OCI-LY7 (cell line): ENCODE data around the gene ALK.

Experiments
- CTCF ChIP-seq: fragments of 200-600 bp; sonication (generic); conservative IDR thresholded peaks from 2 replicates; pipeline ENCODE4 v1.5.1; 2014; ENCODE audit warnings: mild to moderate bottlenecking, antibody characterized with exemption, low read length, moderate library complexity, mixed read lengths
- EZH2phosphoT487 ChIP-seq: fragments of 200-600 bp; sonication (generic); IDR thresholded peaks from 2 replicates; pipeline ENCODE4 v1.6.1; 2018; ENCODE audit warnings: low read depth, borderline replicate concordance, mild to moderate bottlenecking, mixed run types, antibody characterized with exemption, low read length, moderate library complexity, mixed read lengths

DNA sequence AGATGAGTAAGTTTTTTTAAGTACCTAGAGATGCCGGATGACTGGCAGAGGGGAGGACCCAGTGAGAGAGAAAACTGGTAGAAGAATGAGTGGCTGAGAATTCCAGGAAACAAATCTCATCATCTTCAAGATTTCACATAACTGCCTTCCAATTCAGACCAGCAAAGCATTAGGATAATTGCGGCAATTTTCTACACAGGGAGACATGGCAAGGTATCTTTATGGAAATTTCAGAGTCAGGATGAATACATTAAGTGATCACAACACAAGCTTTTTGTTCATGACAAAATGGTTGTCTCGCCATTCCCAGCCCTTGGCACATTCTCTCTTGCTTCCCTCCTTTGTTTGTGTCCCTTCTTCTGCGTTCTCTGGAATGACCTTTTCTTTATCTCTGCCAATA is 82.1 kb downstream of the ALK start:
- TF ChIP-seq CTCF: no peak
- no peak for TF ChIP-seq EZH2phosphoT487
